ENCODE data around the gene MAEA.

The MAEA gene

DNA sequence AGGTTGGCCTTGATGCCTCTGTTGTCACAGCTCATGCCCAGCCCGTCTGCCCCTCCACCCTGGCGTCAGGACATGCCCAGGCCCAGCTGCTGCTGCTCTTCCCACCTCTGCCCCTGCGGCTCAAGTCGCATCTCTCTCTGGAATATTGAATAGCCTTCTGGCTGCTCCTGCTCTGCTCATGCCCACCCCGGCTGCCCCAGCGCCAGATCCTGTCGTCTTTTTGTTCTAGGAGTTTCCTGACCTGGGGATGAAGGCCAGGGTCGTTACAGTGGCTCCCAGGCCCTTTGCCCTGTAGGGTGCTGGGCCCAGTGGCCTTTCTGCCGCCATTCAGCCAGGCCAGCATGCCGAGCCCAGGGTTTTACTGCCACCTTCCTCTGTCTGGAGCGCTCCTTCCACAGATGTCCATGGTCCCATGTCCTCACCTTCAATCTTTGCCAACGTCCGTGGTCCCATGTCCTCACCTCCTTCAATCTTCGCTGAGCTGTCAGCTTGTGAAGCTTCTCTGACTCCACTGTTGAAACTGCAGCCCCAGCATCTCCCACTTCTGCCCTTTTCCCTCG, 9.7 kb downstream of the MAEA start:
- no peak overlapping the region for H3K27ac Mint-ChIP-seq
- no peaks in the 10 kb centered on the region for H3K9me3 Mint-ChIP-seq
- no peak overlapping the region for H3K4me3 Mint-ChIP-seq
- TF ChIP-seq, protein P1, sequence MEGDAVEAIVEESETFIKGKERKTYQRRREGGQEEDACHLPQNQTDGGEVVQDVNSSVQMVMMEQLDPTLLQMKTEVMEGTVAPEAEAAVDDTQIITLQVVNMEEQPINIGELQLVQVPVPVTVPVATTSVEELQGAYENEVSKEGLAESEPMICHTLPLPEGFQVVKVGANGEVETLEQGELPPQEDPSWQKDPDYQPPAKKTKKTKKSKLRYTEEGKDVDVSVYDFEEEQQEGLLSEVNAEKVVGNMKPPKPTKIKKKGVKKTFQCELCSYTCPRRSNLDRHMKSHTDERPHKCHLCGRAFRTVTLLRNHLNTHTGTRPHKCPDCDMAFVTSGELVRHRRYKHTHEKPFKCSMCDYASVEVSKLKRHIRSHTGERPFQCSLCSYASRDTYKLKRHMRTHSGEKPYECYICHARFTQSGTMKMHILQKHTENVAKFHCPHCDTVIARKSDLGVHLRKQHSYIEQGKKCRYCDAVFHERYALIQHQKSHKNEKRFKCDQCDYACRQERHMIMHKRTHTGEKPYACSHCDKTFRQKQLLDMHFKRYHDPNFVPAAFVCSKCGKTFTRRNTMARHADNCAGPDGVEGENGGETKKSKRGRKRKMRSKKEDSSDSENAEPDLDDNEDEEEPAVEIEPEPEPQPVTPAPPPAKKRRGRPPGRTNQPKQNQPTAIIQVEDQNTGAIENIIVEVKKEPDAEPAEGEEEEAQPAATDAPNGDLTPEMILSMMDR (IDR thresholded peaks at IDR 0.05; ENCODE audit: unreplicated experiment in 3 of 3) = no peak
- no peaks in the 10 kb centered on the region for H3K4me1 Mint-ChIP-seq
- no peaks in the 10 kb centered on the region for H3K27me3 Mint-ChIP-seq (ENCODE audit: low read depth)
- peaks cover 32% of the 10 kb centered on the region for H3K36me3 Mint-ChIP-seq (ENCODE audit: low read depth)

DNA sequence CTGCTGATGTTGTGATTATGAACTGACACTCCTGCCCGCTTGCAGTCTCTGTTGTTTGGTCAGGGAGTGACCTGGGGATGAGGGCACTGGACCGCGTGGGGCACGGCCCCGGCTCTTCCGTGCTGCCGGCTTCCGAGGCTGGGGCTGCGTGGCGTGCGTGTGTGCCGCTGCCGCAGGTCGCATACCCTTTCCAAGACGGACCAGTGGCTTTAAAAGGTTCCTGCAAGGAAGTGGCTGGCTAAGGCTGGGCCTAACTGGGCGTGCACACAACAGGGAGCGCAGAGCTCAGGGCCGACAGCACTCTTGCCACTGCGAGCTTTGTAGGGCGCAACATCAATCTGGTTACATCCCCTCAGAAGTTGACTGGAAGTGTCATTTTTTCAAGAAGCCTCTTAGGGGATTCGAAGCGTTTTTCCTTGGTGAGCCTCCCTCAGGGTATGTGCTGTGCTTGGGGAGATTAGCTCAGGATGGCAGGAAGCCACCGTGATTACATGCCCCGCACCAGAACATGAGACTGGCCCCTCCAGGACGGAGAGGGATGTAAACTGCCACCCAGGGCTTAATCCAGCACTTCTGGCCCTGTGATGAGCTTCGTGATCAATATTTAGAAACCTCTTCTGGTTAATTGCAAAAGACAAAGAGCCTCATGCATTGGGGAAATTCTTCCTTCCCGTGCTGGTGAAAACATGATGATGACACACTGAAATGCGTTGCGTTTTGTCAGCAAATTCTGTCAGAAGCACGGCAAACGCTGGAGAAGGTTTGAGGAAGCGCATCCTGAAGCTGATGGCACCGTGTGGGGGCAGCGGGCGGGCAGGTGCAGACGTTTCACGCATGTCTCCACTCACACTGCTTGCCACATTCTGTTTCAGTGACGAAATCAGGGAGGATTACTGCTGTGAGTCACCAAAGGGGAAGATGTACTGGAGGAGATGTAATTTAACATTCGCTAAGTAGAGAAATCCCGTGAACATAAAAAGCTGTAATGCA, 11.1 kb downstream of the MAEA start:
- Mint-ChIP-seq H3K4me1 (no peaks in the 10 kb centered on the region), H3K4me3 (no peak overlapping the region), H3K27me3 (ENCODE audit: low read depth) (no peaks in the 10 kb centered on the region), H3K36me3 (ENCODE audit: low read depth) (peaks cover 41% of the 10 kb centered on the region), H3K9me3 (no peaks in the 10 kb centered on the region), H3K27ac (no peak overlapping the region)
- TF ChIP-seq, protein P1 (IDR thresholded peaks at IDR 0.05; ENCODE audit: unreplicated experiment in 3 of 3) = no peak

DNA sequence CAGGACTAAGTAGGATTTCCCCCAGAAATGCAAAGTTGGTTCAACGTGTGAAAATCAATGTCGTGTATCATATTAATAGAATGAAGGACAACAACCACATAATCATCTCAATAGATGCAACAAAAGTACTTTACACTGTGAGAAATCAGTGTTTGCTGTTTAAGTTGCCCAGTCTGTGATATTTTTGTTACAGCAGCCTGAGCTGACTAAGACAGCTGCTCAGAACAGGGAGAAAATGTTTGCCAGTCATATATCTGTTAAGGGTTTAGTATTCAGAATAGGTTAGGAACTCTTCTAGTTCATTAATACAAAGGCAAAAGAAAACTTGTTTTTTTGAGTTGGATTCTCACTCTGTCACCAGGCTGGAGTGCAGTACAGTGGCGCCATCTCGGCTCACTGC, 12.5 kb downstream of the MAEA start:
- TF ChIP-seq, protein P1 (IDR thresholded peaks at IDR 0.05; ENCODE audit: unreplicated experiment in 3 of 3) = no peak
- H3K36me3 Mint-ChIP-seq (ENCODE audit: low read depth) = peaks cover 53% of the 10 kb centered on the region
- no peaks in the 10 kb centered on the region for H3K9me3 Mint-ChIP-seq
- no peak overlapping the region for H3K27ac Mint-ChIP-seq
- H3K4me1 Mint-ChIP-seq = peaks cover 5% of the 10 kb centered on the region
- H3K4me3 Mint-ChIP-seq = no peak overlapping the region
- no peaks in the 10 kb centered on the region for H3K27me3 Mint-ChIP-seq (ENCODE audit: low read depth)

DNA sequence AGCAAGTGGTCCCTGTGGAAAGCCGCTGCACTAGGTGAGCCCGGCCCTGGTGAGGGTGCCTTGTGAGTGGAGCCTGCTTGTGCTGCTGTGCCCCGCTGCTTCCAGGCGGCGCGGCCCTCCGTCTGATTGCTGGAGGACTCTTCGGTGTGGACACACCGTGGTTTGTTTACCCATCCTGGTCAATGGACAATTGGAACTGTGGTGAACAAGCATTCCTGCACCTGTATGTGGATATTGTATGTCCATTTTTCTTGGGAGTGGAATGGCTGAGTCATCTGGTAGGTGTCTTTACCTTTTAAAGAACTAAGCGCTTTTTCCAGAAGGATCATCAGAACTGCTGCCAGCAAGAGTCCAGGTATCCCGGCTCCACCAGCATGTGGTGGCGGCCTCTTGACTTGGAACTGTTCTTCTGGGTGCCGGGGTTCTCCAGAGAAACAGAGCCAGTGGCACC, 15.6 kb downstream of the MAEA start:
- Mint-ChIP-seq H3K27me3 (ENCODE audit: low read depth) (no peaks in the 10 kb centered on the region), H3K27ac (no peak overlapping the region), H3K36me3 (ENCODE audit: low read depth) (peaks cover 71% of the 10 kb centered on the region), H3K4me1 (peaks cover 25% of the 10 kb centered on the region), H3K4me3 (no peak overlapping the region), H3K9me3 (peaks cover 3% of the 10 kb centered on the region)
- TF ChIP-seq, protein P1 (IDR thresholded peaks at IDR 0.05; ENCODE audit: unreplicated experiment in 3 of 3) = no peak

DNA sequence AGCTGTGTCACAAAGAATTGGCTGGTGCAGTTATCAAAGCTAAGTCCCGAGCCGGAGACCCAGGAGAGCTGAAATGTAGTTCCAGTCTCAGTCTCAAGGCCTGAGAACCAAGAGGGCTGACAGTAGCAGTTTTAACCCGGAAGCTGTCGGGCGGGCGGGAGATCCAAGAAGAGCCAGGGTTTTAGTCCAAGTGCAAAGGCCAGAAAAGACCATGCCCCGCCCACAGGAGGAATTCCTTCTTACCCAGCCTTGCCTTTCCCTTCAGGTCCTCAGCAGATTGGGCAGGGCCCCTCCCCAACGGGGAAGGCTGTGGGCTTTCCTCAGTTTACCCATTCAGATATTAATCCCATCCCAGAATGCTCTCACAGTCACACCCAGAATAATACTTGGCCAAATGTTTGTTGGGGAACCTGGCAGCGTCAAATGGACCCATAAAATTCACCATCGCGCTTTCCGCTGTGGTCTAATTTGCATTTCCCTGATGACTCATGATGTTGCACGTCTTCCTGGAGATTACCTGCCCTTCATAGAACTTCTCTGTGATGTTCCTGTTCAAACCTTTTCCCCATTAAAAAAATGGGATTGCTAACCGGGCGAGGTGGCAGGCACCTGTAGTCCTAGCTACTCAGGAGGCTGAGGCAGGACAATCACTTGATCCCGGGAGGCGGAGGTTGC, 16.2 kb downstream of the MAEA start:
- H3K36me3 Mint-ChIP-seq (ENCODE audit: low read depth) = peaks cover 66% of the 10 kb centered on the region
- H3K4me3 Mint-ChIP-seq = no peak overlapping the region
- TF ChIP-seq, protein P1 (IDR thresholded peaks at IDR 0.05; ENCODE audit: unreplicated experiment in 3 of 3) = no peak
- H3K27me3 Mint-ChIP-seq (ENCODE audit: low read depth) = no peaks in the 10 kb centered on the region
- peak overlapping the region in 2 of 3 experiments; percentile 16 to 22 for H3K27ac Mint-ChIP-seq
- H3K9me3 Mint-ChIP-seq = peaks cover 3% of the 10 kb centered on the region
- H3K4me1 Mint-ChIP-seq = peaks cover 27% of the 10 kb centered on the region
